Stimulated activated CD8-positive, alpha-beta memory T cell treated with anti-CD3 and anti-CD28 coated beads, Interleukin-12 subunit alpha, Interleukin-12 subunit beta, amount 100 ng/mL, for 4 hours (primary cell): Measurements from ENCODE around the gene TNN.
"Not testable (repeated sequence)": the region's sequence is repeated elsewhere in the genome, so short reads cannot be mapped to it uniquely, and the experiment has no call there.

Source experiments
- DNase-seq: peaks from one replicate; pipeline ENCODE4 v3.0.0-alpha.2; 2020; ENCODE audit warnings: low read depth

TNN gene, protein sequence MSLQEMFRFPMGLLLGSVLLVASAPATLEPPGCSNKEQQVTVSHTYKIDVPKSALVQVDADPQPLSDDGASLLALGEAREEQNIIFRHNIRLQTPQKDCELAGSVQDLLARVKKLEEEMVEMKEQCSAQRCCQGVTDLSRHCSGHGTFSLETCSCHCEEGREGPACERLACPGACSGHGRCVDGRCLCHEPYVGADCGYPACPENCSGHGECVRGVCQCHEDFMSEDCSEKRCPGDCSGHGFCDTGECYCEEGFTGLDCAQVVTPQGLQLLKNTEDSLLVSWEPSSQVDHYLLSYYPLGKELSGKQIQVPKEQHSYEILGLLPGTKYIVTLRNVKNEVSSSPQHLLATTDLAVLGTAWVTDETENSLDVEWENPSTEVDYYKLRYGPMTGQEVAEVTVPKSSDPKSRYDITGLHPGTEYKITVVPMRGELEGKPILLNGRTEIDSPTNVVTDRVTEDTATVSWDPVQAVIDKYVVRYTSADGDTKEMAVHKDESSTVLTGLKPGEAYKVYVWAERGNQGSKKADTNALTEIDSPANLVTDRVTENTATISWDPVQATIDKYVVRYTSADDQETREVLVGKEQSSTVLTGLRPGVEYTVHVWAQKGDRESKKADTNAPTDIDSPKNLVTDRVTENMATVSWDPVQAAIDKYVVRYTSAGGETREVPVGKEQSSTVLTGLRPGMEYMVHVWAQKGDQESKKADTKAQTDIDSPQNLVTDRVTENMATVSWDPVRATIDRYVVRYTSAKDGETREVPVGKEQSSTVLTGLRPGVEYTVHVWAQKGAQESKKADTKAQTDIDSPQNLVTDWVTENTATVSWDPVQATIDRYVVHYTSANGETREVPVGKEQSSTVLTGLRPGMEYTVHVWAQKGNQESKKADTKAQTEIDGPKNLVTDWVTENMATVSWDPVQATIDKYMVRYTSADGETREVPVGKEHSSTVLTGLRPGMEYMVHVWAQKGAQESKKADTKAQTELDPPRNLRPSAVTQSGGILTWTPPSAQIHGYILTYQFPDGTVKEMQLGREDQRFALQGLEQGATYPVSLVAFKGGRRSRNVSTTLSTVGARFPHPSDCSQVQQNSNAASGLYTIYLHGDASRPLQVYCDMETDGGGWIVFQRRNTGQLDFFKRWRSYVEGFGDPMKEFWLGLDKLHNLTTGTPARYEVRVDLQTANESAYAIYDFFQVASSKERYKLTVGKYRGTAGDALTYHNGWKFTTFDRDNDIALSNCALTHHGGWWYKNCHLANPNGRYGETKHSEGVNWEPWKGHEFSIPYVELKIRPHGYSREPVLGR (N-terminal part only)

DNA sequence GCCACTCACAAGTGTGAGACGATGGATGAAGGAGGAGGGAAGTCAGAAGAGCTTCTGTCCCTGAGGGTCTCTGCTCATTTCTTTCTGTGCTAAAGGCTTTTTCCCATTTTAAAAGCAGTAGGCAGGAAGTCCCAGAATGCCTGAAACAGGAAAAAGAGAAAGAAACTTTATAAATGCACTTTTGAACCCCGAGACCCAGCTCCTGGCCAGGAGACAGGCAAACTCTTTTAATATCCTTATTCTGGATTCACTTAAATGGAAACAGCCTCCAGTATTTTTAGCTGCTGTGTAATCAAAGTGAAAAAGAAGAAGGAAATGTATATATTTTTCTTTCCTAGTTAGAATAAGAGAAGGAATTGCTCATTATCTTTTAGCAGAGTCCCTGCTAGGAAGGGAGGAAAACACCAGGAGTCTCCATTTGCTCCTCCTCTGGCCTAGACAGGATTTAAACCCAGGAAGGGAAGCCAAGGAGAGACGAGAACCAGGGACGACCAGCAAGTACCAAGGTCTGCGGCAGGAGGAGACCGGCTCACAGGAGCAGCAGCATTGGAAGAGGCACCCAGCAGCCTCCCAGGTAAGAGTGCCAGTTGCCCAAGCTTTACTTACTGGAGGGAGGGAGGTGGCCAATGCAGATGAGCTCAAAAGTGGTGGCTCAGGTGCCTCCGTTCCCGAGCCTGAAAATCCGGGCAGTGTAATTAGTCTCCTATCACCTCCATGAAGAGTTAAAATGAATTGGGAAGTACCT lies at the start of gene TNN:
TNN (plus strand) TSS at position 472 of the 745 bp plus-strand sequence. CDS start 9,586 bp downstream, outside the sequence.
- DNase-seq, result no peak

DNA sequence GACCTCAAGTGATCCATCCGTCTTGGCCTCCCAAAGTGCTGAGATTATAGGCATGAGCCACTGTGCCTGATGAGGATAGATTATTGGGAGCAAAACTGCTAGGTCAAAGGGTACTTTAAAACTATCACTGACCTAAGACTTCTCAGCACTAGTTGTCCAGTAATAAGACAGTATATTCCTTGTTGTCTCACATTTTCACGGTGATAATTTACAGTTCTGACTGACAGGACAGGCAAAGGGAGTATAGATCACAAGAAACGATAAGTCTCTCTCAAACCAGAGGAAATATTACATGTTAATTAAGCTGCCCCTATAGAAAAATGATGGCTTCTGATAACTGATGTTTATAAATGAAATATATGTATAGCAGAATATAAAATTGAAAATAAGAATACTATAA lies 48.1 kb upstream of the TNN start:
- DNase-seq, result no peak

DNA sequence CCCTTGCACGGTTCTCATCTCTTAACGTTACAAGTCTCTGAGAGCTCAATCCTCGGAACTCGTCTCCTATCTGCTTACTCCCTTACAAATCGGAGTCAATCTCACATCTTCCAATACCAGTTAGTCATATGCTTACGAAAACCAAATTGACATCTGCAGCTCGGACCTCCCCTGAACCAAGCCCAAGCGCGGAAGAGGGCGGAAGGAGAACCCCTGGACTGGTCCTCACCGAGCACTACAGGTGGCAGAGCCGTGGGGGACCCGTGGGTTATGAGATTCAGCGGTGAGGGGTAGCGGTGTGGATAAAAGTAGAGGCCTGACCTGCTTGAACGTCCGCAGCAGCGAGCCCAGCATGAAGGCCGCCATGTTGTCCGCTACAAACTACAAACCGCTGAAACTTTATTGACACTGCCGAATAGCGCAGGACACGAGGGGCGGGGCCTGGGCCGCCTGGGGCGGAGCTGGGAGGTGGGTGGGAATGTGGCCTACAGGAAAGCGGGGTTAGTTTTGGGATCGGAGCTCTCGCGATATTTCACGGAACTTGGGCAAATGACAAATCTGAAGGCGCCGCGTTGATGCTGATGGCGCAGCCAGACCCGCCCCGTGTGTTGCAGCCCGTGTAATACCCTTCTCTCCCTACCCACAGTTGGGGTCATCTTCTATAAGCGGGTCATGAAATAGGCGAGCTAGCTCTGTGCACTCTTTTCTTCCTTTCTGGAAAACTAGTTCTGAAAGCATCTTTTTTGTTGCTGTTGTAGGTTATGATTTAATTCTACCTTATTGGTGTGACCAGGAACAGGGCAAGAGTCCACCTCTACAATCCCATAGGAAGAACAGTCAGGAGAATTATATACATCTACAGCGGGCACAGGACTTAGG lies 44.4 kb upstream of the TNN start, which contains the start of gene MRPS14:
MRPS14 (minus strand) TSS at position 383 of the 879 bp plus-strand sequence; CDS start at position 366, 17 bp downstream.
- DNase-seq, result peak; percentile 97

DNA sequence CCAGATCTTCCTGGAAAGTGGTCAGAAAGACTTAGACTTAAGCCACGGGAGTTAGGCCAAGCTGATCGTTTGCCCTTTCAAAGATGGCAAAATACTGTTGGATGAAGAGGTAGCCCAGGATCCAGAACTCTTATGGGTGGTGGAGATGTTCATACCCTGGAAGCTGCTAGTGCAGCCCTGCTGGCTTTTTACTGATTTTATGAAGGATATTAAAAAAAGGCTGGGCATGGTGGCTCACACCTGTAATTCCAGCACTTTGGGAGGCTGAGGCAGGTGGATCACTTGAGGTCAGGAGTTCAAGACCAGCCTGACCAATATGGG lies 43.8 kb upstream of the TNN start:
- not testable (repeated sequence) for DNase-seq

DNA sequence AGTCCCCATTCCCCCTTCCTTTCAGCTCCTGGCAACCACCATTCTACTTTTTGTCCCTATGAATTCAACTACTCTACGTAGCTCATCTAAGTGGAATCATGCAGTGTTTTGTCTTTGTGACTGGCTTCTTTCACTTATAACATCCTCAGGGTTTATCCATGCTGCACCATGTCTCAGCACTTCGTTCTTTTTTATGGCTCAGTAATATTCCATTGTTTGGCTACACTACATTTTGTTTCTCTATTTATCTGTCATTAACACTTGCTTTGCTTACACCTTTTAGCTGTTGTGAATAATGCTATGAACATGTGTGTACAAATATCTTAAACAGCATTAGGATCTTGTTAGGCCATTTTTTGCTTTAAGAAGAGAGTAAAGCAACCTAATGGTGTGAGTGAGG lies 42.9 kb upstream of the TNN start:
- DNase-seq, result no peak

DNA sequence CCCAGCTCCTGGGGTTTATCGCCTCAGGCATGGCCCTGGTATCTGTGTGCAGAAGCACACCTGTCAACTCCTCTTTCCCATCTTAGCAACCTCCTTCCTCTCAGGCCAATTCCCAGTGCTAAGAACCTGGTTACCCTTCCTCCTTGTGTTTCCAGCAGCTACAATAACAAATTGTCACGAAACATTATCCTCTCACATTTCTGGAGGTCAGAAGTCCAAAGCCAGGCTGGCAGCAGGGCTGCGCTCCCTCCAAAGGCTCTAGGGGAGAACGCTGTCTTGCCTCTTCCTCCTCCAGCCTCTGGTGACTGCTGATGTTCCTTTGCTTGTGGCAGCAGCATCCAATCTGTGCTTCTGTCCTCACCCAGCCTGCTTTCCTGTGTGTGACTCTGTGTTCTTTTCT lies 33.7 kb upstream of the TNN start:
- no peak for DNase-seq

DNA sequence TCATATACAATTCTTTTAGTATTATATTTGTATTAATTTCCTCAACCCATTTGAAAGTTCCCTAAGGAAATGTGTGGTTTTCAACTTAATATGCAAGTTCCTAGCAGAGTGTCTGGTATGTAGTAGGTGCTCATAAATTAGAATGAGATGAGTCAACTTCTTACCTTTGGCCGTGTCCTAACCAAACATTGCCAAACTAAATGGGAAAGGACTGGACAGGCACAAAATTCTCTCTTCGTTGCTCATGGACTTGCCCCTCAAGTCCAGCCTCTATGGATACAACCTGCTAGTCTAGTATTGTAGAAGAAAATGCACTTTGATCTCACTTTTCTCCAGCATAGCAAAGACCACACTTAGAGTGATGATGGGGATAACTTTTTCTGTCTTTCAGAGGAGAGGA lies 32.9 kb upstream of the TNN start:
- DNase-seq, result no peak

DNA sequence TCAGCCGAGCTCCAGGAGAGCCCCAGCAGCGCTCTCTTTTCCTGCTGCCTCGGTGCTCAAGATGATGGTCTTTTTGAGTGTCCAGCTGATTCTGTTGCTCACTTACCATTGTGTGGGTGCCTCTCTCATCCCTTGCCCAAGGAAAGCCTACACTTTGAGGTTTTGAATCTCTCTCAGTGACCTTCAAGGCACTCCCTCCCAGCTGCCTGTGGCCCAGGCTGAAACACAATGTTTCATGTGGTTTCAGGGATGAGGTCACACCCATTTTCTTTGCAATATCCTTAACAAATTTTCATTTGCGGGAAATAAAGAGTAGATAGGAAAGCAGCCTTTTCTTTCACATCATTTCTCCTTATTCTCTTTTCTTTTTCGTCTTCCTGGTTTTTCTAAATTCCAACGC lies 31.8 kb upstream of the TNN start:
- no peak for DNase-seq

DNA sequence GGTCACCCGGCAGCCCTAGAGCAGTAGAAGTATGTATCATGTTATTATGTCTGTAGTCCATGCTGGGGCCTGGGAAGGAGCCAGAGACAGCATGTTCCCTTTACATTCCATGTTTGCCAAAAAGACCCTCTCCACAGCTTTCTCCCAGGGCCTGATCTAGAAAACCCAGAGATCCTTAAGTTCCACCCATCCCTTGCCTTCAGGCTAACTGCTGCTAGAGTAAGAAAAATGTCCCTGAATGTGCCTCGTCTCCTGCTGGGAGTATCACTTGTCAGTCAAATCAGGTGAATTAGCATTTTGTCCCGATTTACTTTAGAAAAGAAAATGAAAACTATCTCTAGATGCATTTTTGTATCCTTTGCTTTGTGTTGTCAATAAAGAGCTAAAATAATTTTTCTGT lies 31.2 kb upstream of the TNN start:
- DNase-seq, result no peak

DNA sequence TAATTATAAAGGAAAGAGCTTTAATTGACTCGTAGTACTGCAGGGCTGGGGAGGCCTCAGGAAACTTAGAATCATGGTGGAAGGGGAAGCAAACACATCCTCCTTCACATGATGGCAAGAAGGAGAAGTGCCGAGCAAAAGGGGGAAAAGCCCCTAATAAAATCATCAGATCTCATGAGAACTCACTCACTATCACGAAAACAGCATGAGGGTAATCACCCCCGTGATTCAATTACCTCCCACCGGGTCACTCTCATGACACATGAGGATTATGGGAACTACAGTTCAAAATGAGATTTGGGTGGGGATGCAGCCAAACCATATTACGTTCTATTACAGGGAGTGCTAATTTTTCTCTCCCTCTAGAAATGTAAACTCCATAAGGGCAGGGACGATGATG lies 30.2 kb upstream of the TNN start:
- no peak for DNase-seq

DNA sequence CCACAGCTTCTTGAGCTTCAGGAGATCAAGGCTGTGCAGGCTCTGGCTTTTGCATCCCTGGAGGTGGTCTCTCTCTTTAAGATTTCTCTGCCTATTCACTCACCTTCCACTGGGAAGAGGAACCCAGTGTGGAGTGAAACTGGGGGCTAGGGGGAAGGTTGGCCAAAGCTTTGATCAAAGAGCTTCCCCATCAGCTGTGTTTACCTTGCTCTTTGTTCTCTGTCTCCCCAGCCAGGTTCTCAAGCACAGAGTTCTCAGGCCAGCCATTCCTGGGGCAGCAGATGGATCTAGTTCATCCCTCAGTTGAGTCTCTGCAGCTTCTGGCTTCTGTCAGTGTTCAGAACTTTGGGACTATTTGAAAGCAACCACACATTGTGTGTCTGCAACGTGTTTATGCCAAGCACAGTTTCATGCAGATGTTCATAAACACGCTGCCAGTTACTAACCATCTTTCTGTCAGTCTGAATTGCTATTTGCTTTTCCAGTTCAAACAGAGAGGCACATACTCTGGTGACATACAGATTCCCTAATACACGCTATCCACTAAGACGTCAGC lies 27.2 kb upstream of the TNN start:
- DNase-seq, result no peak

DNA sequence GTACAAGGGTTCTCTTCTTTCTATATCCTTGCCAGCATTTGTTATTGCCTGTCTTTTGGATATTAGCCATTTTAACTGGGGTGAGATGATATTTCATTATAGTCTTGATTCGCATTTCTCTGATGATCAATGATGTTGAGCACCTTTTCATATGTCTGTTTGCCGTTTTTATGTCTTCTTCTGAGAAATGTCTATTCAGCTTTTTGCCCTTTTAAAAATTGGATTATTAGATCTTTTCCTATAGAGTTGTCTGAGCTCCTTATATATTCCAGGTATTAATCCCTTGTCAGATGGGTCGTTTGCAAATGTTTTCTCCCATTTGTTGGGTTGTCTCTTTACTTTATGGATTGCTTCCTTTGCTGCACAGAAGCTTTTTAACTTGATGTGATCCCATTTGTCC lies 25.0 kb upstream of the TNN start:
- no peak for DNase-seq

DNA sequence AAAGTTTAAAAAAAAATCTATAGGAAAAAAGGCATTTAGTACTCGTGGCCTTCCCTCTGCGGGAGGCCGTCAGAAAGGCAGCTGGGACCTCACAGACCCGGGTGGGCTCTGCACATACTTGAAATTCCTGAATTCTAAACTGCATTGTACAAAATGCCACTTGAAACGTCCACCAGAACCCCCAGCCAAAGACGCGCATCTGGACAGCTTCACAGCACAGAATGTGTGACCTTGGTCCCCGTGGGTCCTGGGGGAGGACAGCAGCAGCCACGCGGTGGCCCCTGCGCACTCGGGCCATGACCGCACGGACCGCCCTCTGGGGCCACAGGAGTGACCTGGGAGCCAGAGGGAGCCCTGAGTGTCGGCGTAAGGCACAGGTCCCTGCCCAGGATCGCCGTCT lies 23.8 kb upstream of the TNN start:
- DNase-seq, result no peak

DNA sequence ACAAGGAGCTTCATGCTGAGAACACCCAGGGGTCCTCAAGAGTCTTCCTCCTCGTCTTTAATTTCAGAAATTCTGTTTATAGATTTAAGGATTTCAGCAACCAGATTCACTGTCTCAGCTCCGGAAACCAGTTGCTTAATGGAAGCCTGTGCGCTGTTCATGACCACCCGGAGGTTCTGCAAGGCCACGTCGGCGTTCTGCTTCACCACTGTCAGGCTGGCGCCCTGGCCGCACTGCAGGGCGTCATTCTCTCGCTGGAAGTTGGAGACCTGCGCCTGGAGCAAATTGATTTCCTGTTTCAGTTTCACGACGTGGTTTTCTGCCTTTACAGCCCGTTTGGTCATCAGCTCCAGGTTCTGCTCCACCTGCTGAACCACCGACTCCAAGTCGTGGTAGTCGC lies 23.0 kb upstream of the TNN start:
- DNase-seq, result not testable (repeated sequence)

DNA sequence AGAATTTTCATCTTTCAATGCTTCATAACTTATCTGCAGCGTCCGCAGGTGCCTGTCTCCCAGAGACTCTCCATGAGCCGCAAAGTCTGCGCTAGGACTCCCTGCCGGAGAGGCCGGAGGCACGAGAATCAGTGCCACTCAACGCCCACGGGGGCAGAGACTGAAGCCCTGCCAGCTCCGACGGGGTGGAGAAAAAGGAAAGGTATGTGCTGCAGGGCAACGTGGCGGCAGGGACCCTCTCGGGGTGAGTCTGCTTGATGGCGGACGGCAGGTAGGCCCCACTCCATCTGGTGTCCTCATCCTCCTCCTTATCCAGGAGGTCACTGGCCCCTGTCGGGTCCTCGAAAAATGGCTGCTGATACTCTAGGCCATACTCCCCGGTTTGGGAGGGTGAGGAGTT lies 22.5 kb upstream of the TNN start:
- no peak for DNase-seq

DNA sequence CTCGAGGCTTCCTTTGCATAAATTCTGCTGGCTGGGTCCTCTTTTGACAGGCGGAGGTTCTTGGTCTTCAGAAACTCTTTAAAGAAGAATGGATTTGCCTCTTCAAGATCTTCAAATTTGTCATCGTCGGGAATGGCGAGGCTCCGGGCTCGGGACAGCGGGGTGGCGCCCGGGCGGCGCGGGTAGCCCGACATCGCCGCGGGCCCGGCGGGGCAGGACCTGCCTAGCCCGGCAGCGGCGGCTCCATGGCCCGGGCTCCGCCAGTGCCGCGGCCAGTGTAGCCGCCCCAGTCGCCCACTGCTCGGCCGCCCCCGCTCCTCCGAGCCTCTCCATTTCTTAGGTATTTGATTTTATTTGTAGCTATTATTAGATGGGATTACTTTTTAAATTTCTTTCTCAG lies 22.1 kb upstream of the TNN start:
- no peak for DNase-seq

DNA sequence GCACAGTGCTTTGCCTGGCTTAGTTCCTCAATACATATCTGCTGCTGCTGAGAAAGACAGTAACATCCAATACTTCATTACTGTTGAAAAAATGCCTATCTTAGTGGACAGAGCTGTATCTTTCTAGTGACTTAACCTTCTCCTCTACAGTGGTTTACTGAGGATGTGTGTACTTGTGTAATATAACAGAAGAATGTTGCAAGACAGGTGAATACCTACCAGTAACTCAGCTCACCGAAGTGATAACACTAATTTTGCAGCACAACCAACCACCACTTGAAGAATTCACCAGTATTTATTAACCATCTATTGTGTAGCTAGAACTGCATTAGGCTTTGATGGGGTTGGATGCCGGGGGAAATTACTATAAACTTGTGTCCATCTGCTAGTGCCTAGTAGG lies 16.6 kb upstream of the TNN start:
- DNase-seq, result no peak

DNA sequence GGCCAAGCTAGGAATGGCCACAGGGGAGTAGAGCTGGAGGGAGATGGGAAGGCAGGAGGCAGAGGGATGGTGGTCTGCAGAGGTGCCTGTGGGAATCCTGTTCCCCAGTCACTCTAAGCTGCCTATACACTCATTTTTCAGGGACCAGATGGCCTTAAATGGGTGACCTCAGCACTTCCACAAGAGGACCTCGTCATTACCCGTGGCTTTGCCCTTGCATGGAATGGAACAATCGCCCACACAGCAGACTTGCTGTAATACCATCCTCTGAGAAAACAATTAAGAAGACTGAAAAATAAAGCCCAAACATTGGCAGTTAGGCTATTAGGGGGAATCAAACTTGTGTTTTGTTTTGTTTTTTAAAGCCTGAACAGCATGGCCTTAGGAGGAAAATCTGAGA lies 12.9 kb upstream of the TNN start:
- no peak for DNase-seq

DNA sequence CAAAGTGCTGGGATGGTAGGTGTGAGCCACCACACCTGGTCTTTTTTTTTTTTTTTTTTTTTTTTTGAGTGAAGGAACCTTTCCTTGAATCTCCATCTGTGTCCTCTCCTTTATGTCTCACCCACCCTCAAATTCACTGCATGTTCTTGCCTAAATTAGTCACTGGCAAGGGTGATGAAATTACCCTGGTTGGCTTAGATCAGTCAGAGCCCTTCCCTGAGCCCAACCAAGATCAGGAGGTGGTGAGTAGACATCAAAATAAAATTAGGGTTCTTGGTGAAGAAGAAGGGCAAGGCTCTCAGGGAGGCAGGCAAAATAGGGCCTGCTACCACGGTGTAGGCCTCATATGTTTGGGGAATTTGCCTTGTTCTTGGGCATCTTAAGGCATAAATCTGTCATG lies 5.3 kb upstream of the TNN start:
- no peak for DNase-seq

DNA sequence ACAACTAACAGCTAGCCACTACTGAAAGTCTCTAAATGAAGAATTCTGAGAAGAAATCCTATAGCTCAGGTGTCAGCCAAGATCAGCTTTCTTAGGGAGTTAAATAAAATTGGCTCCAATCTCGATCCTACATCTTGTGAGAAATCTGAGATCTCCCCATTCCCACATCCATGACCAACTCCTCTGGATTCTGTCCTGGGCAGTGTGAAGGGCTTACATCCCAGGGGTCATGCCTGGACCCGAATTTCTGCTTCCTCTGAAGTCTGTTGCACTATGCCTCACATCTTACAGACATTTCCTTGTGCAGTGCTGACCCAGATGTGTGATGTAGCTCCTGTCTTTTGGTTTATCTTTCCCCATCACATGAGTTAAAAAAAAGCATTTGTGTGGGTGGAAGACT lies 4.8 kb upstream of the TNN start:
- DNase-seq, result no peak
